OCI-LY7 (cell line): Measurements from ENCODE around the gene BOK.

Experiments
- EZH2phosphoT487 ChIP-seq: fragments of 200-600 bp; sonication (generic); IDR thresholded peaks from 2 replicates; pipeline ENCODE4 v1.6.1; 2018; ENCODE audit warnings: low read depth, borderline replicate concordance, mild to moderate bottlenecking, mixed run types, antibody characterized with exemption, low read length, moderate library complexity, mixed read lengths
- TF ChIP-seq, protein P1 (sequence below): fragments of 200-600 bp; sonication (generic); conservative IDR thresholded peaks from 2 replicates; pipeline ENCODE4 v1.5.1; 2014; ENCODE audit warnings: mild to moderate bottlenecking, antibody characterized with exemption, low read length, moderate library complexity, mixed read lengths

DNA sequence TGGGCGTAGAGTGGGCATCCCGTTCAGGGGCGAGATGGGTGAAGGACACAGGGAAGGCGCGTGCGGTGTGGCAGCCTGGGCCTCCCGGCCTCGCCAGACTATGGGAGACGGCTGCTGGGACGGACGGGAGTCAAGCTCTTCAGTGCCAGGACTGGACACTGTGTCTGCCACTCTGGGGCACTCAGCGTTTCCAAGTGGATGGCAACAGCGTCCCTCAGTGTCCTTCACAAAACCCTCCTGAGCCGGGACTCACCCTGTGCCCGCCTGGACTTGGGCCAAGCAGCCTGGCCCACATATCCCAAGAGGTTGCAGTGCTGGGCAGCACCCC lies 16.3 kb upstream of the BOK start:
- TF ChIP-seq, protein P1, sequence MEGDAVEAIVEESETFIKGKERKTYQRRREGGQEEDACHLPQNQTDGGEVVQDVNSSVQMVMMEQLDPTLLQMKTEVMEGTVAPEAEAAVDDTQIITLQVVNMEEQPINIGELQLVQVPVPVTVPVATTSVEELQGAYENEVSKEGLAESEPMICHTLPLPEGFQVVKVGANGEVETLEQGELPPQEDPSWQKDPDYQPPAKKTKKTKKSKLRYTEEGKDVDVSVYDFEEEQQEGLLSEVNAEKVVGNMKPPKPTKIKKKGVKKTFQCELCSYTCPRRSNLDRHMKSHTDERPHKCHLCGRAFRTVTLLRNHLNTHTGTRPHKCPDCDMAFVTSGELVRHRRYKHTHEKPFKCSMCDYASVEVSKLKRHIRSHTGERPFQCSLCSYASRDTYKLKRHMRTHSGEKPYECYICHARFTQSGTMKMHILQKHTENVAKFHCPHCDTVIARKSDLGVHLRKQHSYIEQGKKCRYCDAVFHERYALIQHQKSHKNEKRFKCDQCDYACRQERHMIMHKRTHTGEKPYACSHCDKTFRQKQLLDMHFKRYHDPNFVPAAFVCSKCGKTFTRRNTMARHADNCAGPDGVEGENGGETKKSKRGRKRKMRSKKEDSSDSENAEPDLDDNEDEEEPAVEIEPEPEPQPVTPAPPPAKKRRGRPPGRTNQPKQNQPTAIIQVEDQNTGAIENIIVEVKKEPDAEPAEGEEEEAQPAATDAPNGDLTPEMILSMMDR = no peak
- TF ChIP-seq EZH2phosphoT487 = no peak
